ENCODE data around the gene CRHR2.

Gene CRHR2

GRCh38 chr7:30616318-30616717 is 65.9 kb downstream of the CRHR2 start:
- H3K27ac ChIP-seq, result no peak overlapping the region; the same call in 1 of the 2 replicates
- TF ChIP-seq, protein P1, sequence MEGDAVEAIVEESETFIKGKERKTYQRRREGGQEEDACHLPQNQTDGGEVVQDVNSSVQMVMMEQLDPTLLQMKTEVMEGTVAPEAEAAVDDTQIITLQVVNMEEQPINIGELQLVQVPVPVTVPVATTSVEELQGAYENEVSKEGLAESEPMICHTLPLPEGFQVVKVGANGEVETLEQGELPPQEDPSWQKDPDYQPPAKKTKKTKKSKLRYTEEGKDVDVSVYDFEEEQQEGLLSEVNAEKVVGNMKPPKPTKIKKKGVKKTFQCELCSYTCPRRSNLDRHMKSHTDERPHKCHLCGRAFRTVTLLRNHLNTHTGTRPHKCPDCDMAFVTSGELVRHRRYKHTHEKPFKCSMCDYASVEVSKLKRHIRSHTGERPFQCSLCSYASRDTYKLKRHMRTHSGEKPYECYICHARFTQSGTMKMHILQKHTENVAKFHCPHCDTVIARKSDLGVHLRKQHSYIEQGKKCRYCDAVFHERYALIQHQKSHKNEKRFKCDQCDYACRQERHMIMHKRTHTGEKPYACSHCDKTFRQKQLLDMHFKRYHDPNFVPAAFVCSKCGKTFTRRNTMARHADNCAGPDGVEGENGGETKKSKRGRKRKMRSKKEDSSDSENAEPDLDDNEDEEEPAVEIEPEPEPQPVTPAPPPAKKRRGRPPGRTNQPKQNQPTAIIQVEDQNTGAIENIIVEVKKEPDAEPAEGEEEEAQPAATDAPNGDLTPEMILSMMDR (conservative IDR thresholded peaks at IDR 0.05), result no peak
- no peak for TF ChIP-seq ZFX (IDR thresholded peaks at IDR 0.05)

DNA sequence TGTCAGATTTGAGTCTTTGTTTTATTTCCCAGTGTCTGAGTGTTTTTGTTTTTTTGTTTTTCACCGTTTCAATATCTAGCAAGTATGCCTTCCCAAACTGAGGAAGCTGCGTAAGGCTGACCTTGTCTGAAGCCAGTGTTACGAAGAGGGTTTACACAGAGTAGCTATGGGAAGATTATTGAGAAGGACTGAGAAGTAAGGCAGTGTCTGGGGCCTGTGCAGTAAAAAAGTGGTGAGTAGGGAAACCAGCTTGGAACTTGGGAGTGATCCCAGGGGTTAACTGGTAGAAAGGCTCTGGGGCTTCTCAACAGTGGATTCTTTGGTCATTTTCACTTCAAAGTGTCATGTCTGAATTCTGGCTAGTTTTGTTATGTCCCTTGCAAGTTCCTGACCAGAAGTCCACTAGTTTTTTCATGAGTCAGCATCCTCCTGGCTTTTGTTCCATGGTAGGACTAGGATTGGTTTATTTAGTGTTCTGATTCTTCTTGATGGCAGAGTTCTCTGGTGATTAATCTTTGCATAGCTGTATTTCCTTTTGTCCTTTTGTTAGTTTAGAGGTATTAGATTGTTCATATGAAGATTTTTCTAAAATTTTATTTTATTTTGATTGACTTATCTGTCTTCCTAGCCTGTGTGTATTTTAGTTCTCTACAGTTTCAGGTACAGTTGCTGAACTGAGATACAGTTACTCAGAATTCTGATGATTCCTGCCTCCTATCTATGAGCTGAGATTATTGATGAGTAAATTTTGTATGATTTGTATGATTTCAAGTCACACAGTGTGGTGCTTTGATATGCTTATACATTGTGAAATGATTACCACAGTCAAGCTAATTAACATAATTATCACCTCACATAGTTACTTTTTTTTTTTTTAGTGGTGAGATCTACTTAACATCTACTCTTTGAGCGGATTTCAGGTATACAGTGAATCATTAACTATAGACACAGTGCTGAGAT is 68.6 kb downstream of the CRHR2 start:
- no peak overlapping the region for H3K27ac ChIP-seq
- TF ChIP-seq, protein P1 (conservative IDR thresholded peaks at IDR 0.05), result no peak

DNA sequence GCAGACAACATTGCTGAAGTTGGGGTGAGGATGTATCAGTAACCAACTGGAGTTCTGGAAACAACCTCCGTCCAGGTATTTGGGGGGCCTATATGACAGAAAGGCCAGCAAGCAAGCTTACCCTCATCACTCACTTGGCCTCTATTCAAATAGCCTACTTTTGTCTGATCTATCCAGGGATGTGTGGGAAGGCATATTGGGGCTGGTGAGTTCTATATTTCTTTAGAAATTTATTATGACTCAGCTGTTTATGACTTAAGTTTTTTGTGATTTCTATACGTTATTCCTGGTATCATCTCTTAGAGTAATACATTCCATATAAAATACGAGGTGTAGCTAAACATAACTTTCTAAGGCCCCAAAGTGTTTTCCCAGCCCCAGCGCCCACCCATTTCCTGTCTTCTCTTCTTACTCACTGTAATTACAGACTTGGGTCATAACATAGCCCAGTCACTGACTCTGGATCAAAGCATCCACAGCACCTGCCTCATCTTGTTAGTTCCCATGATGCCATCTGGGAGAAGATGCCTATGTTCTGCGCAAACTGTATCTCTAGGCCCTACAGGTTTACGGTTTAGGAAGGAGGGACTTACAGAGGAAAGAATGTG is 69.5 kb downstream of the CRHR2 start:
- no peak overlapping the region for H3K27ac ChIP-seq
- TF ChIP-seq ZFX (IDR thresholded peaks at IDR 0.05), result no peak
- TF ChIP-seq, protein P1 (conservative IDR thresholded peaks at IDR 0.05), result no peak

- no peak overlapping the region for H3K27ac ChIP-seq
- TF ChIP-seq, protein P1 (conservative IDR thresholded peaks at IDR 0.05), result no peak
- TF ChIP-seq ZFX (IDR thresholded peaks at IDR 0.05), result no peak
Measured at GRCh38 chr7:30605832-30606231, 76.4 kb downstream of the CRHR2 start.

DNA sequence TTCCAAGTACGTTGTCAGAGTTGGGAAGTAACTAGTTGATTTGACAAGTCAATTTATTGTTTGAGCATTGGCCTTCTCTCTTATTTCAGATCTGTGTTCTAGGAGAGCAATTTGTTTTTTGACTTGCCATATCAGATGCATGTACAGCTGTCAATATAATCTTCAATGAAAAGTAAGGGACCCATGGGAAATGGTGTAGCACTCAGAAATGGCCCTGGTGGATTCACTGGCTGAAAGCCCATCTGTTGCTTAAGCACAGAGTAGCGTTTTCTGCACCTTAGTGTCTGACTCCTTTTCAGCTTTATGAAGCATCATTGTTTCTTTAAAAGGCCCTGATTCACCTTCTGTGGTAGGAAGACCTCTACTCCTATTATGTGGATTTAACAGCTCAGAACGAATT is 77.4 kb downstream of the CRHR2 start:
- H3K27ac ChIP-seq, result no peak overlapping the region
- no peak for TF ChIP-seq ZFX (IDR thresholded peaks at IDR 0.05)
- TF ChIP-seq, protein P1 (conservative IDR thresholded peaks at IDR 0.05), result no peak

Data from C4-2B (cell line).